ENCODE results near the gene GPX1. TPM values are rescaled to one million over a fixed set of nuclear protein-coding genes. Genes with fewer than 3 reads are reported as not detected.
"Not testable (repeated sequence)": the region's sequence is repeated elsewhere in the genome, so short reads cannot be mapped to it uniquely, and the experiment has no call there.

GPX1 gene
- total and polyA plus RNA-seq, 2 of the 8 experiments (the other 6 are each of a cell fraction or from before 2014, with no cell fraction given): 250 to 757 TPM

DNA sequence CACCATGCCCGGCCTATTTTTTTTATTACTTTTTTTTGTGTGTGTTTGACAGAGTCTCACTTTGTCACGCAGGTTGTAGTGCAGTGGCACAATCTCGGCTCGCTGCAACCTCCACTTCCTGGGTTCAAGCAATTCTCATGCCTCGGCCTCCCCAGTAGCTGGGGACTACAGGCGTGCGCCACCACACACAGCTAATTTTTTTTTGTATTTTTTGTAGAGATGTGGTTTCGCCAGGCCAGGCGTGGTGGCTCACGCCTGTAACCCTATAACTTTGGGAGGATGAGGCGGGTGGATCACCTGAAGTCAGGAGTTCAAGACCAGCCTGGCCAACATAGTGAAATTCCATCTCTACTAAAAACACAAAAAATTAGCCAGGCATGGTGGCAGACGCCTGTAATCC is 9.8 kb downstream of the GPX1 start:
- not testable (repeated sequence) for H2BK5ac ChIP-seq (ENCODE audit: low read depth, low read length); H2AFZ ChIP-seq (ENCODE audit: low read length); H3K23me2 ChIP-seq (ENCODE audit: low read depth, low read length); H3K79me1 ChIP-seq (ENCODE audit: low read depth, low read length); H3K36me3 ChIP-seq (ENCODE audit: control insufficient read depth in 2 of 4, insufficient read depth in 4 of 4, low read length in 3 of 4); H3K23ac ChIP-seq (ENCODE audit: insufficient read length); H3K18ac ChIP-seq (ENCODE audit: extremely low read depth, low read length); H2AK5ac ChIP-seq (ENCODE audit: low read depth, low read length); H3K9ac ChIP-seq (replicated peaks in 1 of 4; ENCODE audit: extremely low read depth in 1 of 4, low read depth in 3 of 4, low read length in 3 of 4); H4K8ac ChIP-seq (ENCODE audit: extremely low read depth, insufficient read depth, low read length); H4K91ac ChIP-seq (replicated peaks; ENCODE audit: insufficient read length, low read length); H3K56ac ChIP-seq (replicated peaks; ENCODE audit: insufficient read length, low read depth, low read length); H3K4me3 ChIP-seq (ENCODE audit: extremely low read depth in 1 of 4, insufficient read depth in 2 of 4, low read depth in 3 of 4, low read length in 4 of 4); H2BK15ac ChIP-seq (ENCODE audit: low read length); H2BK120ac ChIP-seq (replicated peaks; ENCODE audit: low read depth, low read length); H2BK12ac ChIP-seq (ENCODE audit: low read depth, low read length); H4K20me1 ChIP-seq (replicated peaks in 1 of 2; ENCODE audit: control insufficient read depth in 1 of 2, insufficient read depth in 2 of 2, low read length in 2 of 2); H3K4ac ChIP-seq (replicated peaks; ENCODE audit: insufficient read length, low read depth, low read length); H2BK20ac ChIP-seq (ENCODE audit: low read length); H3K27ac ChIP-seq (ENCODE audit: low read depth, low read length); H3K9me3 ChIP-seq (ENCODE audit: insufficient read depth in 2 of 2, low read depth in 1 of 2, low read length in 1 of 2); H4K5ac ChIP-seq (ENCODE audit: insufficient read length, low read depth, low read length); H3K14ac ChIP-seq (ENCODE audit: insufficient read length); H3K27me3 ChIP-seq (replicated peaks in 1 of 4; ENCODE audit: control insufficient read depth in 3 of 4, extremely low read depth in 1 of 4, insufficient read depth in 3 of 4, low read length in 3 of 4); H3K79me2 ChIP-seq (ENCODE audit: control insufficient read depth in 1 of 2, insufficient read depth in 2 of 2, low read length in 2 of 2); DNase-seq (ENCODE audit: low read depth in 1 of 2, low spot score in 2 of 2); FAIRE-seq; H3K4me1 ChIP-seq (replicated peaks in 1 of 4; ENCODE audit: control insufficient read depth in 3 of 4, insufficient read depth in 4 of 4, low read length in 3 of 4); H3K4me2 ChIP-seq (ENCODE audit: insufficient read depth in 1 of 2, low read depth in 2 of 2, low read length in 2 of 2)
- 93% methylated on average over 12 of the region's 12 CpGs; no CpG with 5 or more reads in 1 of the 2 experiments for WGBS, 2 experiments (ENCODE audit: extremely low coverage in 1 of 2, insufficient coverage in 1 of 2, insufficient read length in 1 of 2, insufficient replicate concordance in 2 of 2, low coverage in 1 of 2, low lambda C conversion rate in 2 of 2, missing lambda C conversion rate in 1 of 2)
- CTCF ChIA-PET (ENCODE audit: partially characterized antibody): interaction anchor here (0.7 to 2.9 kb wide), 2 partner anchors 8 to 102 kb away, joined by 3 to 11 read pairs; partner anchors contain the start of gene USP4
- POLR2A ChIA-PET (ENCODE audit: partially characterized antibody): interaction anchor here (4.3 kb wide), 1 partner anchor 10 kb away, joined by 20 read pairs; the partner anchor contains the start of gene GPX1
